Esophagus muscularis mucosa (tissue), 3 donors: ENCODE results near the gene DENND1C.

Experiments used
- POLR2A ChIP-seq: fragments of 450-650 bp; IDR thresholded peaks from one replicate; pipeline ENCODE4 v1.6.1; 2017; ENCODE audit warnings: antibody characterized with exemption, moderate library complexity, mild to moderate bottlenecking, low read depth
- POLR2AphosphoS5 ChIP-seq, 2 donors: sonication (generic); formaldehyde crosslinking; IDR thresholded peaks; one replicate each; pipeline ENCODE4 v1.6.1; 2017; ENCODE audit warnings: antibody characterized with exemption in 2 of 2
- TF ChIP-seq, protein P1 (sequence below), 3 experiments: fragments of 200-600 bp in 2 of 3; fragments of 450-650 bp in 1 of 3; sonication (generic) in 2 of 3; IDR thresholded peaks; one replicate each; pipeline ENCODE4 v1.5.1; 2017 to 2019; ENCODE audit warnings: antibody characterized with exemption in 3 of 3, mild to moderate bottlenecking in 2 of 3, moderate library complexity in 1 of 3

DNA sequence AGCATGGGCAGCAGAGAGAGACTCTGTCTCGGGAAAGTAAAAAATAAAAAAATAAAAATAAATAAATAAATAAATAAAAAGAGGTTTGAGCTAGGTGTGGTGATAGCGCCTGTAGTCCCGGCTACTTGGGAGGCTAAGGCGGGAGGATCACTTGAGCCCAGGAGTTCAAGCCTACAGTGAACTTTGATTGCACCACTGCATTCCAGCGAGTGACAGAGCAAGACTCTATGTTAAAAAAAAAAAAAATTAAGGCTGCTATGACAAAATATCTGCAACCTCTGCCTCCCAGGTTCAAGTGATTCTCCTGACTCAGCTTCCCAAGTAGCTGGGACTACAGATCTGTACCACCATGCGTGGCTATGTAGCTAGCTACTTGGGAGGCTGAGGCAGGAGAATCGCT, 3.2 kb upstream of the DENND1C start:
- TF ChIP-seq, protein P1, sequence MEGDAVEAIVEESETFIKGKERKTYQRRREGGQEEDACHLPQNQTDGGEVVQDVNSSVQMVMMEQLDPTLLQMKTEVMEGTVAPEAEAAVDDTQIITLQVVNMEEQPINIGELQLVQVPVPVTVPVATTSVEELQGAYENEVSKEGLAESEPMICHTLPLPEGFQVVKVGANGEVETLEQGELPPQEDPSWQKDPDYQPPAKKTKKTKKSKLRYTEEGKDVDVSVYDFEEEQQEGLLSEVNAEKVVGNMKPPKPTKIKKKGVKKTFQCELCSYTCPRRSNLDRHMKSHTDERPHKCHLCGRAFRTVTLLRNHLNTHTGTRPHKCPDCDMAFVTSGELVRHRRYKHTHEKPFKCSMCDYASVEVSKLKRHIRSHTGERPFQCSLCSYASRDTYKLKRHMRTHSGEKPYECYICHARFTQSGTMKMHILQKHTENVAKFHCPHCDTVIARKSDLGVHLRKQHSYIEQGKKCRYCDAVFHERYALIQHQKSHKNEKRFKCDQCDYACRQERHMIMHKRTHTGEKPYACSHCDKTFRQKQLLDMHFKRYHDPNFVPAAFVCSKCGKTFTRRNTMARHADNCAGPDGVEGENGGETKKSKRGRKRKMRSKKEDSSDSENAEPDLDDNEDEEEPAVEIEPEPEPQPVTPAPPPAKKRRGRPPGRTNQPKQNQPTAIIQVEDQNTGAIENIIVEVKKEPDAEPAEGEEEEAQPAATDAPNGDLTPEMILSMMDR (IDR thresholded peaks at IDR 0.05) = no peak
- TF ChIP-seq POLR2AphosphoS5 (IDR thresholded peaks at IDR 0.05) (no peak), POLR2A (no peak)
